Transverse colon (tissue), 4 donors: ENCODE measurements around the gene STAB1.

Experiments
- CTCF ChIP-seq, 5 experiments: fragments of 200-600 bp in 3 of 5; fragments of 450-650 bp in 2 of 5; sonication (generic) in 3 of 5; IDR thresholded peaks; 1 replicate in 2 of 5; 2 replicates in 3 of 5; pipeline ENCODE4 v1.5.1; 2016 to 2017; ENCODE audit warnings: antibody characterized with exemption in 5 of 5, inconsistent platforms in 3 of 5, mild to moderate bottlenecking in 2 of 5, moderate library complexity in 1 of 5
- EP300 ChIP-seq: sonication (generic); formaldehyde crosslinking; IDR thresholded peaks from one replicate; pipeline ENCODE4 v1.6.1; 2017; ENCODE audit warnings: antibody characterized with exemption, low read depth
- POLR2A ChIP-seq: fragments of 450-650 bp; IDR thresholded peaks from one replicate; pipeline ENCODE4 v1.6.1; 2016; ENCODE audit warnings: antibody characterized with exemption, mild to moderate bottlenecking, moderate library complexity
- POLR2AphosphoS5 ChIP-seq, 3 donors: sonication (generic); formaldehyde crosslinking; IDR thresholded peaks; one replicate each; pipeline ENCODE4 v1.6.1; 2016; ENCODE audit warnings: antibody characterized with exemption in 3 of 3

- TF ChIP-seq CTCF (IDR thresholded peaks at IDR 0.05) (no peak), EP300 (no peak), POLR2AphosphoS5 (IDR thresholded peaks at IDR 0.05) (no peak), POLR2A (no peak)
Observed at GRCh38 chr3:52489453-52489852, 5.7 kb upstream of the STAB1 start.
